DOHH2 (cell line): ENCODE measurements around the gene COG4.

Experiments
- H3F3A ChIP-seq: fragments of 200-600 bp; sonication (generic), shearing (Covaris generic); 2 replicates; pipeline ENCODE4 v1.6.0; 2016; ENCODE audit warnings: antibody characterized with exemption, mild to moderate bottlenecking; ENCODE audit not compliant: control insufficient read depth, insufficient read depth
- H3K27ac ChIP-seq: fragments of 200-600 bp; sonication (generic); 2 replicates; pipeline ENCODE4 v1.5.1; 2014; ENCODE audit warnings: low read depth, mild to moderate bottlenecking, low read length, moderate library complexity
- H3K27me3 ChIP-seq: fragments of 200-600 bp; sonication (generic); 2 replicates; pipeline ENCODE4 v1.6.1; 2014; ENCODE audit warnings: mild to moderate bottlenecking, low read length, mixed read lengths; ENCODE audit not compliant: control insufficient read depth
- H3K36me3 ChIP-seq: fragments of 200-600 bp; sonication (generic); 2 replicates; pipeline ENCODE4 v1.6.1; 2014; ENCODE audit warnings: mild to moderate bottlenecking, low read length, moderate library complexity, mixed read lengths; ENCODE audit not compliant: control insufficient read depth
- H3K4me1 ChIP-seq: fragments of 200-600 bp; sonication (generic); 2 replicates; pipeline ENCODE4 v1.6.1; 2014; ENCODE audit warnings: mild to moderate bottlenecking, low read length, mixed read lengths; ENCODE audit not compliant: control insufficient read depth
- H3K4me2 ChIP-seq: fragments of 200-600 bp; sonication (generic); 2 replicates; pipeline ENCODE4 v1.6.0; 2014; ENCODE audit warnings: mild to moderate bottlenecking, low read length, moderate library complexity
- H3K4me3 ChIP-seq: fragments of 200-600 bp; sonication (generic); 2 replicates; pipeline ENCODE4 v1.5.1; 2014; ENCODE audit warnings: mild to moderate bottlenecking, low read length, mixed read lengths
- H3K79me2 ChIP-seq: fragments of 200-600 bp; sonication (generic); 2 replicates; pipeline ENCODE4 v1.6.1; 2014; ENCODE audit warnings: mild to moderate bottlenecking, low read length, mixed read lengths; ENCODE audit not compliant: control insufficient read depth
- H3K9me2 ChIP-seq: fragments of 200-600 bp; sonication (generic); replicated peaks from 2 replicates; pipeline ENCODE4 v1.6.1; 2014; ENCODE audit warnings: mild to moderate bottlenecking, low read length, mixed read lengths; ENCODE audit not compliant: control insufficient read depth
- H3K9me3 ChIP-seq: fragments of 200-600 bp; sonication (generic); 2 replicates; pipeline ENCODE4 v1.6.1; 2014; ENCODE audit warnings: antibody characterized with exemption, low read length, mixed read lengths; ENCODE audit not compliant: control insufficient read depth, insufficient read depth
- H4K20me1 ChIP-seq: fragments of 200-600 bp; sonication (generic); 2 replicates; pipeline ENCODE4 v1.6.0; 2014; ENCODE audit warnings: low read depth, mild to moderate bottlenecking, antibody characterized with exemption, low read length, moderate library complexity; ENCODE audit not compliant: control insufficient read depth, insufficient read depth
- EZH2phosphoT487 ChIP-seq: fragments of 200-600 bp; sonication (generic); IDR thresholded peaks from 2 replicates; pipeline ENCODE4 v1.6.1; 2017; ENCODE audit warnings: borderline replicate concordance, mild to moderate bottlenecking, antibody characterized with exemption, low read length, moderate library complexity, mixed read lengths
- TF ChIP-seq, protein P1 (sequence below): fragments of 200-600 bp; sonication (generic); IDR thresholded peaks from one replicate; pipeline ENCODE4 v1.5.1; 2014; ENCODE audit warnings: antibody characterized with exemption, mild to moderate bottlenecking, low read depth, low read length; ENCODE audit not compliant: poor library complexity, severe bottlenecking

Gene COG4

DNA sequence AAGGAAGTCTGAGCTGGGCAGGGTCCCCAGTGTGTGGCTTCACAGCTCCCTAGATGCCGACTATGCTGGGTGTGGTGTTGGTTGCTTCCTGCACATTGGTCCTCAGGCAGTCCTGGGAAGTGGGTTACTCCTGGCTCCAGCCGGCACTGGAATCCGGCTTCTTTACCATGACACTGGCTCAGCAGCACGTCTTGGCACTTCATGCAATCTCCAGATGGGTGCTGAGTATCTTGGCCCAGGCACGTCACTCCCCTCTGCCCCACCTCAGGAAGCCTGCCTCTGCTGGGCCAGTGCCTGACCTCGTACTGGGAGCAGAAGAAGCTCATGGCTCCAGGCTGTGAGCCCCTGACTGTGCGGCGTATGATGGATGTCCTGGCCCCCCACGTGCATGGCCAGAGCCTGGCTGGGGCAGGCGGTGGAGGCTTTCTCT lies 44.4 kb downstream of the COG4 start:
- Histone ChIP-seq H3K4me3 (no peak overlapping the region), H3K4me2 (no peak overlapping the region), H3K79me2 (no peaks in the 10 kb centered on the region), H3K9me3 (no peaks in the 10 kb centered on the region), H3F3A (peaks cover 10% of the 10 kb centered on the region), H3K36me3 (peaks cover 48% of the 10 kb centered on the region), H3K27ac (no peak overlapping the region), H3K27me3 (no peaks in the 10 kb centered on the region), H3K9me2 (no peaks in the 10 kb centered on the region), H4K20me1 (no peaks in the 10 kb centered on the region), H3K4me1 (peaks cover 75% of the 10 kb centered on the region)
- TF ChIP-seq, protein P1, sequence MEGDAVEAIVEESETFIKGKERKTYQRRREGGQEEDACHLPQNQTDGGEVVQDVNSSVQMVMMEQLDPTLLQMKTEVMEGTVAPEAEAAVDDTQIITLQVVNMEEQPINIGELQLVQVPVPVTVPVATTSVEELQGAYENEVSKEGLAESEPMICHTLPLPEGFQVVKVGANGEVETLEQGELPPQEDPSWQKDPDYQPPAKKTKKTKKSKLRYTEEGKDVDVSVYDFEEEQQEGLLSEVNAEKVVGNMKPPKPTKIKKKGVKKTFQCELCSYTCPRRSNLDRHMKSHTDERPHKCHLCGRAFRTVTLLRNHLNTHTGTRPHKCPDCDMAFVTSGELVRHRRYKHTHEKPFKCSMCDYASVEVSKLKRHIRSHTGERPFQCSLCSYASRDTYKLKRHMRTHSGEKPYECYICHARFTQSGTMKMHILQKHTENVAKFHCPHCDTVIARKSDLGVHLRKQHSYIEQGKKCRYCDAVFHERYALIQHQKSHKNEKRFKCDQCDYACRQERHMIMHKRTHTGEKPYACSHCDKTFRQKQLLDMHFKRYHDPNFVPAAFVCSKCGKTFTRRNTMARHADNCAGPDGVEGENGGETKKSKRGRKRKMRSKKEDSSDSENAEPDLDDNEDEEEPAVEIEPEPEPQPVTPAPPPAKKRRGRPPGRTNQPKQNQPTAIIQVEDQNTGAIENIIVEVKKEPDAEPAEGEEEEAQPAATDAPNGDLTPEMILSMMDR = no peak
- TF ChIP-seq EZH2phosphoT487 = no peak

- peaks cover 44% of the 10 kb centered on the region for H3K36me3 ChIP-seq
- no peak overlapping the region for H3K4me2 ChIP-seq
- no peak overlapping the region for H3K4me3 ChIP-seq
- H3K9me2 ChIP-seq = no peaks in the 10 kb centered on the region
- no peaks in the 10 kb centered on the region for H3K79me2 ChIP-seq
- no peak overlapping the region for H3K27ac ChIP-seq
- no peaks in the 10 kb centered on the region for H4K20me1 ChIP-seq
- peaks cover 74% of the 10 kb centered on the region for H3K4me1 ChIP-seq
- H3F3A ChIP-seq = peaks cover 5% of the 10 kb centered on the region
- no peaks in the 10 kb centered on the region for H3K27me3 ChIP-seq
- TF ChIP-seq, protein P1 = no peak
- TF ChIP-seq EZH2phosphoT487 = no peak
- H3K9me3 ChIP-seq = no peaks in the 10 kb centered on the region
Observed at GRCh38 chr16:70478169-70478568, 45.2 kb downstream of the COG4 start.

GRCh38 chr16:70476272-70477020 lies 46.9 kb downstream of the COG4 start:
- H3K4me3 ChIP-seq = no peak overlapping the region
- H3K79me2 ChIP-seq = no peaks in the 10 kb centered on the region
- TF ChIP-seq, protein P1 = no peak
- TF ChIP-seq EZH2phosphoT487 = no peak
- no peaks in the 10 kb centered on the region for H3K27me3 ChIP-seq
- H3K9me2 ChIP-seq = no peaks in the 10 kb centered on the region
- no peaks in the 10 kb centered on the region for H3K9me3 ChIP-seq
- peaks cover 56% of the 10 kb centered on the region for H3K4me1 ChIP-seq
- H3K27ac ChIP-seq = no peak overlapping the region
- H3K4me2 ChIP-seq = peak overlapping the region; percentile 31; the same call in 1 of the 2 replicates
- no peaks in the 10 kb centered on the region for H3F3A ChIP-seq
- no peaks in the 10 kb centered on the region for H4K20me1 ChIP-seq
- H3K36me3 ChIP-seq = peaks cover 33% of the 10 kb centered on the region
